HCT116 (cell line): ENCODE measurements around the gene LIPH. TPM values are rescaled to one million over a fixed set of nuclear protein-coding genes. Genes with fewer than 3 reads are reported as not detected.
A peak's percentile ranks its signal among the peaks of the same experiment; 100 is the strongest.

ENCODE experiments used
- ATAC-seq: fragments of 200-7000 bp; cut with Tn5 transposase; 2 replicates; pipeline ENCODE4 v1.9.1; 2020; ENCODE audit warnings: mild to moderate bottlenecking, moderate library complexity
- BruUV-seq: library from RNA; stranded (reverse); fragments of 400-500 nt; replicated peaks from 2 replicates; lab custom pipeline; 2021; lab: Mats Ljungman, UMichigan
- CTCF ChIA-PET: fragments of 300-600 bp; sonication (Branson Sonifier 250); formaldehyde crosslinking; loops from one replicate; lab custom pipeline; 2021; ENCODE audit warnings: antibody characterized with exemption; lab: Charles Lee
- POLR2A ChIA-PET: fragments of 300-600, 350-600 bp; sonication (Branson Sonifier 250); formaldehyde crosslinking; loops from one replicate; lab custom pipeline; 2021; ENCODE audit warnings: antibody characterized with exemption; lab: Charles Lee
- RAD21 ChIA-PET, 2 experiments: fragments of 300-600 bp; sonication (Branson Sonifier 250); formaldehyde crosslinking; loops; one replicate each; lab custom pipeline; 2023; ENCODE audit warnings: low total read pairs in 2 of 2; ENCODE audit not compliant: uncharacterized antibody in 2 of 2, unreplicated experiment in 2 of 2, low non-redundant PET in 1 of 2; lab: Charles Lee
- DNase-seq: peaks from one replicate; pipeline ENCODE4 v3.0.0-alpha.2; 2010; ENCODE audit warnings: low read depth, low spot score
- H2AFZ ChIP-seq: fragments of 200-600 bp; shearing (Covaris generic), sonication (generic); 2 replicates; pipeline ENCODE4 v1.6.1; 2017; ENCODE audit warnings: low read depth, mixed run types, mixed read lengths, antibody characterized with exemption, low read length; ENCODE audit not compliant: poor library complexity, severe bottlenecking
- H3K27ac ChIP-seq: 2 replicates; pipeline ENCODE4 v1.5.1; 2012; ENCODE audit warnings: low read depth, low read length
- H3K27me3 ChIP-seq: fragments of 200-600 bp; sonication (generic); 2 replicates; pipeline ENCODE4 v1.6.1; 2016; ENCODE audit warnings: mixed run types, low read length, mixed read lengths; ENCODE audit not compliant: insufficient read depth
- H3K36me3 ChIP-seq, 2 experiments: fragments of 200-500 bp in 1 of 2; fragments of 200-600 bp in 1 of 2; sonication (Bioruptor generic) in 1 of 2; sonication (generic) in 1 of 2; 2 replicates each; pipeline versions ENCODE4 v1.5.1 to v1.6.1; 2014 to 2016; ENCODE audit warnings: low read length in 2 of 2, inconsistent platforms in 1 of 2, mixed read lengths in 1 of 2, mixed run types in 1 of 2; ENCODE audit not compliant: insufficient read depth in 2 of 2, control insufficient read depth in 1 of 2
- H3K4me1 ChIP-seq, 2 experiments: fragments of 200-600 bp in 1 of 2; sonication (generic) in 1 of 2; 2 replicates each; pipeline versions ENCODE4 v1.5.1 to v1.6.1; 2012 to 2017; ENCODE audit warnings: low read length in 2 of 2, inconsistent platforms in 1 of 2, mild to moderate bottlenecking in 1 of 2, mixed read lengths in 1 of 2, mixed run types in 1 of 2, moderate library complexity in 1 of 2; ENCODE audit not compliant: insufficient read depth in 2 of 2, control insufficient read depth in 1 of 2
- H3K4me2 ChIP-seq: fragments of 200-600 bp; sonication (generic); 2 replicates; pipeline ENCODE4 v1.6.1; 2017; ENCODE audit warnings: mixed run types, low read length, mixed read lengths
- H3K4me3 ChIP-seq, 2 experiments: fragments of 200-600 bp in 1 of 2; sonication (generic) in 1 of 2; replicated peaks in 1 of 2; 2 replicates each; pipeline ENCODE4 v1.5.1; 2011 to 2016; ENCODE audit warnings: low read length in 2 of 2, control low read depth in 1 of 2, low read depth in 1 of 2, mild to moderate bottlenecking in 1 of 2, mixed read lengths in 1 of 2, mixed run types in 1 of 2
- H3K79me2 ChIP-seq: fragments of 200-600 bp; sonication (generic); 2 replicates; pipeline ENCODE4 v1.6.1; 2017; ENCODE audit warnings: mild to moderate bottlenecking, mixed run types, low read length, moderate library complexity, mixed read lengths; ENCODE audit not compliant: insufficient read depth
- H3K9ac ChIP-seq: fragments of 200-600 bp; sonication (generic); 2 replicates; pipeline ENCODE4 v1.6.1; 2016; ENCODE audit warnings: low read length, mixed read lengths
- H3K9me2 ChIP-seq: fragments of 200-600 bp; sonication (generic), shearing (Covaris generic); 2 replicates; pipeline ENCODE4 v1.6.1; 2017; ENCODE audit warnings: mixed run types, mild to moderate bottlenecking, moderate library complexity; ENCODE audit not compliant: insufficient read depth
- H3K9me3 ChIP-seq, 2 experiments: fragments of 200-500 bp in 1 of 2; fragments of 200-600 bp in 1 of 2; sonication (Bioruptor generic) in 1 of 2; sonication (generic) in 1 of 2; 2 replicates each; pipeline ENCODE4 v1.6.1; 2014 to 2017; ENCODE audit warnings: low read length in 2 of 2, mixed read lengths in 2 of 2, inconsistent platforms in 1 of 2, low read depth in 1 of 2, mild to moderate bottlenecking in 1 of 2, mixed run types in 1 of 2, moderate library complexity in 1 of 2; ENCODE audit not compliant: control insufficient read depth in 1 of 2, insufficient read depth in 1 of 2
- H4K20me1 ChIP-seq: fragments of 200-600 bp; sonication (generic), shearing (Covaris generic); 2 replicates; pipeline ENCODE4 v1.6.1; 2017; ENCODE audit warnings: mixed run types, mild to moderate bottlenecking, moderate library complexity; ENCODE audit not compliant: insufficient read depth
- CBX3 ChIP-seq: IDR thresholded peaks from 2 replicates; pipeline ENCODE4 v1.6.1; 2012; ENCODE audit warnings: low read depth
- CEBPB ChIP-seq: IDR thresholded peaks from 2 replicates; pipeline ENCODE4 v1.6.1; 2012; ENCODE audit warnings: low read depth
- EGR1 ChIP-seq: IDR thresholded peaks from 2 replicates; pipeline ENCODE4 v1.6.1; 2012; ENCODE audit warnings: low read depth
- ELF1 ChIP-seq: IDR thresholded peaks from 2 replicates; pipeline ENCODE4 v1.6.1; 2012; ENCODE audit warnings: low read depth, borderline replicate concordance
- EZH2phosphoT487 ChIP-seq: fragments of 200-600 bp; IDR thresholded peaks from 2 replicates; pipeline ENCODE4 v1.6.1; 2018; ENCODE audit warnings: antibody characterized with exemption, borderline replicate concordance
- FOSL1 ChIP-seq: IDR thresholded peaks from 2 replicates; pipeline ENCODE4 v1.6.1; 2012; ENCODE audit warnings: low read depth
- JUND ChIP-seq: IDR thresholded peaks from 2 replicates; pipeline ENCODE4 v1.6.1; 2012
- POLR2AphosphoS5 ChIP-seq: IDR thresholded peaks from 2 replicates; pipeline ENCODE4 v1.6.1; 2011; ENCODE audit warnings: mild to moderate bottlenecking, low read depth, low read length, moderate library complexity
- RAD21 ChIP-seq: IDR thresholded peaks from 2 replicates; pipeline ENCODE4 v1.6.1; 2012; ENCODE audit warnings: low read depth, mild to moderate bottlenecking
- SP1 ChIP-seq: IDR thresholded peaks from 2 replicates; pipeline ENCODE4 v1.6.1; 2012; ENCODE audit warnings: low read depth
- SRF ChIP-seq: IDR thresholded peaks from 2 replicates; pipeline ENCODE4 v1.6.1; 2012; ENCODE audit warnings: low read depth
- TCF7L2 ChIP-seq: IDR thresholded peaks from 2 replicates; pipeline ENCODE4 v1.7.0; 2011; ENCODE audit warnings: borderline replicate concordance, inconsistent platforms; ENCODE audit not compliant: insufficient read depth, insufficient read length; ENCODE audit errors: extremely low read depth
- YY1 ChIP-seq: IDR thresholded peaks from 2 replicates; pipeline ENCODE4 v1.6.1; 2011; ENCODE audit warnings: low read length, low read depth, moderate library complexity, mild to moderate bottlenecking; ENCODE audit not compliant: insufficient replicate concordance; ENCODE audit errors: extremely low read depth
- ZFX ChIP-seq: fragments of 450-650 bp; IDR thresholded peaks from 2 replicates; pipeline ENCODE4 v1.6.1; 2017
- intact Hi-C: fragments of 100-400 bp; cut with micrococcal nuclease; formaldehyde crosslinking; loops from 2 replicates; pipeline ENCODE4 v1.10.0; 2022
- total RNA-seq: library from RNA; stranded (reverse); gene quantifications from one replicate; pipeline ENCODE4 v1.2.1, GENCODE V29; 2021; ENCODE audit not compliant: unreplicated experiment
- TF ChIP-seq, protein P1 (sequence below): IDR thresholded peaks from 2 replicates; pipeline ENCODE4 v1.6.1; 2012
- TF ChIP-seq, protein P2 (sequence below): IDR thresholded peaks from 2 replicates; pipeline ENCODE4 v1.6.1; 2012
- TF ChIP-seq, protein P3 (sequence below): IDR thresholded peaks from 2 replicates; pipeline ENCODE4 v1.6.1; 2012; ENCODE audit warnings: low read depth
- TF ChIP-seq, protein P4 (sequence below): IDR thresholded peaks from 2 replicates; pipeline ENCODE4 v1.6.1; 2011; ENCODE audit warnings: mild to moderate bottlenecking, low read length, moderate library complexity; ENCODE audit not compliant: insufficient replicate concordance; ENCODE audit errors: extremely low read depth

Gene LIPH
- total RNA-seq, 1 experiment from 2014 or later, result 13.7 TPM

DNA sequence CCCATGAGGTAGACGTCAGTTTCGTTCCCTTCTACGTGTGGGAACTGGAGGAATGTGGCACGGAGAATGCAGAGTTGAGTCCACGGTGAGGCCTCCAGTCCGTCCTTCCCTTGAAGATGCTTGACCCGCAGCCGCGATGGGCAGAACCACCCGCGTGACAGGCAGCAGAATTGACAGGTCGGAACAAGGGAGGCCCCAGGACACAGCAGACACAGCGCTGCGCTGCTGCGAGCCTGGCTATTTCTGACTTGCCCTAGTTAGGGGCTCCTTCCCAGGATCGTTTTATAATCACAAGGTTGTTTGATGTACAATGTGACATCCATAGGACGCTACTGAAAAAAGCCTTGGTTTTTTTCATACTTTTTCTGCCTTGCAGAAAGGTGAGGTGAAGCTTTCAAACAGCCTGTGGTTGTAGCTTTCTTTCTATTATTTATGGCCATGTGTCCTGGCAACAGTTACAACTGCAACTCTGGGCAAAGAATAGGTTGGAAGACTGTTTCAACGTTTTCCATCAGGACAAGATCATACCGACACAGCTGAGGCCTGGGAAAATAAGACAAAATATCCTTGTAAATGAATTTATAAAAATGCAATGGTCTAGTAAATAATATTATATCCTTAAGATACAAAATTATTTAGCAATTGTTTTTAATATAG is 43.9 kb downstream of the LIPH start:
- Histone ChIP-seq H3K79me2 (no peaks in the 10 kb centered on the region), H2AFZ (no peak overlapping the region), H3K4me1 (peaks cover under 1 to 3% of the 10 kb centered on the region in 2 experiments; a peak in 2 of 4 replicates), H4K20me1 (no peaks in the 10 kb centered on the region), H3K27me3 (no peaks in the 10 kb centered on the region), H3K36me3 (peaks cover 0 to 3% of the 10 kb centered on the region in 2 experiments; a peak in 1 of 4 replicates), H3K9ac (no peak overlapping the region)
- ChIA-PET RAD21 (no interaction called here), POLR2A (no interaction called here), CTCF (no interaction called here)
- BruUV-seq, result TSS peak; percentile 26
- DNase-seq, result no peak
- intact Hi-C loops, result no loop called here
- no peak for ATAC-seq
- TF ChIP-seq, protein P1, sequence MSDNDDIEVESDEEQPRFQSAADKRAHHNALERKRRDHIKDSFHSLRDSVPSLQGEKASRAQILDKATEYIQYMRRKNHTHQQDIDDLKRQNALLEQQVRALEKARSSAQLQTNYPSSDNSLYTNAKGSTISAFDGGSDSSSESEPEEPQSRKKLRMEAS, result no peak
- TF ChIP-seq EGR1 (no peak), SRF (no peak), RAD21 (no peak), JUND (no peak), POLR2AphosphoS5 (no peak), TCF7L2 (no peak), EZH2phosphoT487 (no peak), FOSL1 (no peak), SP1 (no peak), CBX3 (no peak), CEBPB (no peak), ZFX (no peak), ELF1 (no peak), YY1 (no peak)
- TF ChIP-seq, protein P2, sequence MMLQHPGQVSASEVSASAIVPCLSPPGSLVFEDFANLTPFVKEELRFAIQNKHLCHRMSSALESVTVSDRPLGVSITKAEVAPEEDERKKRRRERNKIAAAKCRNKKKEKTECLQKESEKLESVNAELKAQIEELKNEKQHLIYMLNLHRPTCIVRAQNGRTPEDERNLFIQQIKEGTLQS, result no peak
- TF ChIP-seq, protein P3, sequence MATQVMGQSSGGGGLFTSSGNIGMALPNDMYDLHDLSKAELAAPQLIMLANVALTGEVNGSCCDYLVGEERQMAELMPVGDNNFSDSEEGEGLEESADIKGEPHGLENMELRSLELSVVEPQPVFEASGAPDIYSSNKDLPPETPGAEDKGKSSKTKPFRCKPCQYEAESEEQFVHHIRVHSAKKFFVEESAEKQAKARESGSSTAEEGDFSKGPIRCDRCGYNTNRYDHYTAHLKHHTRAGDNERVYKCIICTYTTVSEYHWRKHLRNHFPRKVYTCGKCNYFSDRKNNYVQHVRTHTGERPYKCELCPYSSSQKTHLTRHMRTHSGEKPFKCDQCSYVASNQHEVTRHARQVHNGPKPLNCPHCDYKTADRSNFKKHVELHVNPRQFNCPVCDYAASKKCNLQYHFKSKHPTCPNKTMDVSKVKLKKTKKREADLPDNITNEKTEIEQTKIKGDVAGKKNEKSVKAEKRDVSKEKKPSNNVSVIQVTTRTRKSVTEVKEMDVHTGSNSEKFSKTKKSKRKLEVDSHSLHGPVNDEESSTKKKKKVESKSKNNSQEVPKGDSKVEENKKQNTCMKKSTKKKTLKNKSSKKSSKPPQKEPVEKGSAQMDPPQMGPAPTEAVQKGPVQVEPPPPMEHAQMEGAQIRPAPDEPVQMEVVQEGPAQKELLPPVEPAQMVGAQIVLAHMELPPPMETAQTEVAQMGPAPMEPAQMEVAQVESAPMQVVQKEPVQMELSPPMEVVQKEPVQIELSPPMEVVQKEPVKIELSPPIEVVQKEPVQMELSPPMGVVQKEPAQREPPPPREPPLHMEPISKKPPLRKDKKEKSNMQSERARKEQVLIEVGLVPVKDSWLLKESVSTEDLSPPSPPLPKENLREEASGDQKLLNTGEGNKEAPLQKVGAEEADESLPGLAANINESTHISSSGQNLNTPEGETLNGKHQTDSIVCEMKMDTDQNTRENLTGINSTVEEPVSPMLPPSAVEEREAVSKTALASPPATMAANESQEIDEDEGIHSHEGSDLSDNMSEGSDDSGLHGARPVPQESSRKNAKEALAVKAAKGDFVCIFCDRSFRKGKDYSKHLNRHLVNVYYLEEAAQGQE, result no peak
- TF ChIP-seq, protein P4, sequence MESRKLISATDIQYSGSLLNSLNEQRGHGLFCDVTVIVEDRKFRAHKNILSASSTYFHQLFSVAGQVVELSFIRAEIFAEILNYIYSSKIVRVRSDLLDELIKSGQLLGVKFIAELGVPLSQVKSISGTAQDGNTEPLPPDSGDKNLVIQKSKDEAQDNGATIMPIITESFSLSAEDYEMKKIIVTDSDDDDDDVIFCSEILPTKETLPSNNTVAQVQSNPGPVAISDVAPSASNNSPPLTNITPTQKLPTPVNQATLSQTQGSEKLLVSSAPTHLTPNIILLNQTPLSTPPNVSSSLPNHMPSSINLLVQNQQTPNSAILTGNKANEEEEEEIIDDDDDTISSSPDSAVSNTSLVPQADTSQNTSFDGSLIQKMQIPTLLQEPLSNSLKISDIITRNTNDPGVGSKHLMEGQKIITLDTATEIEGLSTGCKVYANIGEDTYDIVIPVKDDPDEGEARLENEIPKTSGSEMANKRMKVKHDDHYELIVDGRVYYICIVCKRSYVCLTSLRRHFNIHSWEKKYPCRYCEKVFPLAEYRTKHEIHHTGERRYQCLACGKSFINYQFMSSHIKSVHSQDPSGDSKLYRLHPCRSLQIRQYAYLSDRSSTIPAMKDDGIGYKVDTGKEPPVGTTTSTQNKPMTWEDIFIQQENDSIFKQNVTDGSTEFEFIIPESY, result no peak
- TF ChIP-seq, all 23 proteins: peak for 0
- no peak overlapping the region for H3K4me2 ChIP-seq
- no peaks in the 10 kb centered on the region for H3K9me3 ChIP-seq
- no peak overlapping the region for H3K4me3 ChIP-seq
- no peaks in the 10 kb centered on the region for H3K9me2 ChIP-seq
- no peak overlapping the region for H3K27ac ChIP-seq
